Adrenal gland (tissue), 5 donors: ENCODE results near the gene TIMP3.

Experiments used
- POLR2A ChIP-seq, 2 donors: fragments of 450-650 bp; IDR thresholded peaks; one replicate each; pipeline ENCODE4 v1.6.1; 2017; ENCODE audit warnings: antibody characterized with exemption in 2 of 2, mild to moderate bottlenecking in 2 of 2, moderate library complexity in 1 of 2
- TF ChIP-seq, protein P1 (sequence below), 6 experiments: fragments of 450-650 bp in 4 of 6; fragments of 200-600 bp in 2 of 6; sonication (generic) in 1 of 6; IDR thresholded peaks; 1 replicate in 5 of 6; 2 replicates in 1 of 6; pipeline versions ENCODE4 v1.5.1 to v1.8.0; 2016 to 2021; ENCODE audit warnings: antibody characterized with exemption in 6 of 6, mild to moderate bottlenecking in 2 of 6, moderate library complexity in 1 of 6
- donor health status: DM: no; HTN: no; CAD: no.

DNA sequence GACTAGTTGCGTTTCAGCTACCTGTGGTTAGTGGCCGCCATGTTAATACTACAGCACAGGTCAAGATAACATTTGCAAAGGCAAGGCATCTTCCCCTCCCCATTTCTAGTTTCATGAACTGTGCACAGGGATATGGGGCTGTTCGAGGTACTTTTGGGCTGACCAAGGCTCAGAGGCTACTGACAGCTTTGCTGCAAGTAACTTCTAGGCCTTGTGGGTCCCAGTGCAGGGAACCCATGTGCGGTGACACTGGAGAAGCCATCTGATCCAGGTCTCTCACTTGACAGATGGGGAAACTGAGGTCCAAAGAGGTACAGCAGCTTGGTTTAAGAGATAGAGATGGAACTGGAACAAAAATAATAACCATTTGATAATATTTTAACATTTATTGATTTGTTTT is 13.6 kb downstream of the TIMP3 start:
- no peak for TF ChIP-seq POLR2A (IDR thresholded peaks at IDR 0.05)
- TF ChIP-seq, protein P1, sequence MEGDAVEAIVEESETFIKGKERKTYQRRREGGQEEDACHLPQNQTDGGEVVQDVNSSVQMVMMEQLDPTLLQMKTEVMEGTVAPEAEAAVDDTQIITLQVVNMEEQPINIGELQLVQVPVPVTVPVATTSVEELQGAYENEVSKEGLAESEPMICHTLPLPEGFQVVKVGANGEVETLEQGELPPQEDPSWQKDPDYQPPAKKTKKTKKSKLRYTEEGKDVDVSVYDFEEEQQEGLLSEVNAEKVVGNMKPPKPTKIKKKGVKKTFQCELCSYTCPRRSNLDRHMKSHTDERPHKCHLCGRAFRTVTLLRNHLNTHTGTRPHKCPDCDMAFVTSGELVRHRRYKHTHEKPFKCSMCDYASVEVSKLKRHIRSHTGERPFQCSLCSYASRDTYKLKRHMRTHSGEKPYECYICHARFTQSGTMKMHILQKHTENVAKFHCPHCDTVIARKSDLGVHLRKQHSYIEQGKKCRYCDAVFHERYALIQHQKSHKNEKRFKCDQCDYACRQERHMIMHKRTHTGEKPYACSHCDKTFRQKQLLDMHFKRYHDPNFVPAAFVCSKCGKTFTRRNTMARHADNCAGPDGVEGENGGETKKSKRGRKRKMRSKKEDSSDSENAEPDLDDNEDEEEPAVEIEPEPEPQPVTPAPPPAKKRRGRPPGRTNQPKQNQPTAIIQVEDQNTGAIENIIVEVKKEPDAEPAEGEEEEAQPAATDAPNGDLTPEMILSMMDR (IDR thresholded peaks at IDR 0.05): no peak
